ENCODE results near the gene TRIML1.

DNA sequence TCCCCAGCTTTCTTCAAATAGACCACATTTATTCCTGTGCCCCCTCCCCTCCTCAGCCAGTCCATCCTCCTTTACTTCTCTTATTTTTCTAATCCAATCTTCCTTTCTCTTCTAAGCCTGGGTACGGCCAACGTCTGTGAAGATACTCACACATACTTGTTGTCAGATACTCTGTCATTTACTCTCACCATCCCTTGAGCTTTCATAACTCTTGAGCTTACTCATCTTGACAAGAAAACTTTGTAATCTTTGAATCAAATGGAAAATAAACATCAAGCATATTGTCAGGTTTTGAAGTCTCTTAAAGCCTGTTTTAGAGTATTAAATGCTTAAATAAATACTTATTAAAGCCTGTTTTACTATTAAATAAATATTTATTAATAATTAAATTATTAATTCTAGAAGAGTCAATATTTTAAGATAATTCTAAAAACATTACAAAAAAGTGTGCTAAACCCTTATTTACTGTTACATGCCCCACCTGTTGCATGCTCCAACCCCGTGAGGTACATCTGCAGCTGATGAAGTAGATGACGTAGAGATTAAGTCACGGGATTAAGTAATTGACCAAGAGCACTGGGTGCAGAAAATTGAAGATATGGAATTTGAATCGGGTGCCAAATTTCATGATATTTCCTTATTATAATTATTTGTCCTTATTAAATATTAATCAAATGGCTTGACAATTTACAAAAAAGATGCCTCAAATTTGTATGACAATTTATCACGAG lies 28.3 kb upstream of the TRIML1 start:
- TF ChIP-seq, protein P1, sequence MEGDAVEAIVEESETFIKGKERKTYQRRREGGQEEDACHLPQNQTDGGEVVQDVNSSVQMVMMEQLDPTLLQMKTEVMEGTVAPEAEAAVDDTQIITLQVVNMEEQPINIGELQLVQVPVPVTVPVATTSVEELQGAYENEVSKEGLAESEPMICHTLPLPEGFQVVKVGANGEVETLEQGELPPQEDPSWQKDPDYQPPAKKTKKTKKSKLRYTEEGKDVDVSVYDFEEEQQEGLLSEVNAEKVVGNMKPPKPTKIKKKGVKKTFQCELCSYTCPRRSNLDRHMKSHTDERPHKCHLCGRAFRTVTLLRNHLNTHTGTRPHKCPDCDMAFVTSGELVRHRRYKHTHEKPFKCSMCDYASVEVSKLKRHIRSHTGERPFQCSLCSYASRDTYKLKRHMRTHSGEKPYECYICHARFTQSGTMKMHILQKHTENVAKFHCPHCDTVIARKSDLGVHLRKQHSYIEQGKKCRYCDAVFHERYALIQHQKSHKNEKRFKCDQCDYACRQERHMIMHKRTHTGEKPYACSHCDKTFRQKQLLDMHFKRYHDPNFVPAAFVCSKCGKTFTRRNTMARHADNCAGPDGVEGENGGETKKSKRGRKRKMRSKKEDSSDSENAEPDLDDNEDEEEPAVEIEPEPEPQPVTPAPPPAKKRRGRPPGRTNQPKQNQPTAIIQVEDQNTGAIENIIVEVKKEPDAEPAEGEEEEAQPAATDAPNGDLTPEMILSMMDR (IDR thresholded peaks at IDR 0.05; ENCODE audit: poor library complexity), result no peak
- no peak for TF ChIP-seq EZH2 (IDR thresholded peaks at IDR 0.05; ENCODE audit: borderline replicate concordance)

Data from hepatocyte (in vitro differentiated cells).